ENCODE data around the gene LRRC61. TPM values are rescaled to one million over a fixed set of nuclear protein-coding genes. Genes with fewer than 3 reads are reported as not detected.
A peak's percentile ranks its signal among the peaks of the same experiment; 100 is the strongest.

The LRRC61 gene
- total and polyA plus RNA-seq, 2 of the 13 experiments (the other 11 are each of a cell fraction or from before 2014, with no cell fraction given) = 33.0 to 34.8 TPM

DNA sequence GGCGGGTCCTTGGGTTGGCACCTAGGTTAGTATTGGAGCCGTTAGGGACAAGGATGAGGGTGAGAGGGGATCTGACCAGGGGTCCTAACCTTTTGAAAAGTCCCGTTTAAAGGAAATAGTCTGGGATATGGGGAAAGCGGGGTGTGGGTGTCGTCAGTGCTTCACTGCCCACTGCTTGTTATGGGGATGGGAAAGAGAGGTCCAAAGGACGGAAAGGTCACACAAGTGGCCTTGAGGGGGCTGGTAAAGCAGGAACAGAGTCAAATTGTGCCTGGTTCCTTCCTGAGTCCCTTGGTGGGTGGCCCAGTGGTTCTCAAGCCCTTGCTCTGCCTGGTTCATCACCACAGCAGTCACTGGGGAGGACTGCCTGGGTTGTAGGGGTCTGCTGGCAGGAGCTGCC, 53.4 kb downstream of the LRRC61 start (continued):
- TF ChIP-seq, protein P1, sequence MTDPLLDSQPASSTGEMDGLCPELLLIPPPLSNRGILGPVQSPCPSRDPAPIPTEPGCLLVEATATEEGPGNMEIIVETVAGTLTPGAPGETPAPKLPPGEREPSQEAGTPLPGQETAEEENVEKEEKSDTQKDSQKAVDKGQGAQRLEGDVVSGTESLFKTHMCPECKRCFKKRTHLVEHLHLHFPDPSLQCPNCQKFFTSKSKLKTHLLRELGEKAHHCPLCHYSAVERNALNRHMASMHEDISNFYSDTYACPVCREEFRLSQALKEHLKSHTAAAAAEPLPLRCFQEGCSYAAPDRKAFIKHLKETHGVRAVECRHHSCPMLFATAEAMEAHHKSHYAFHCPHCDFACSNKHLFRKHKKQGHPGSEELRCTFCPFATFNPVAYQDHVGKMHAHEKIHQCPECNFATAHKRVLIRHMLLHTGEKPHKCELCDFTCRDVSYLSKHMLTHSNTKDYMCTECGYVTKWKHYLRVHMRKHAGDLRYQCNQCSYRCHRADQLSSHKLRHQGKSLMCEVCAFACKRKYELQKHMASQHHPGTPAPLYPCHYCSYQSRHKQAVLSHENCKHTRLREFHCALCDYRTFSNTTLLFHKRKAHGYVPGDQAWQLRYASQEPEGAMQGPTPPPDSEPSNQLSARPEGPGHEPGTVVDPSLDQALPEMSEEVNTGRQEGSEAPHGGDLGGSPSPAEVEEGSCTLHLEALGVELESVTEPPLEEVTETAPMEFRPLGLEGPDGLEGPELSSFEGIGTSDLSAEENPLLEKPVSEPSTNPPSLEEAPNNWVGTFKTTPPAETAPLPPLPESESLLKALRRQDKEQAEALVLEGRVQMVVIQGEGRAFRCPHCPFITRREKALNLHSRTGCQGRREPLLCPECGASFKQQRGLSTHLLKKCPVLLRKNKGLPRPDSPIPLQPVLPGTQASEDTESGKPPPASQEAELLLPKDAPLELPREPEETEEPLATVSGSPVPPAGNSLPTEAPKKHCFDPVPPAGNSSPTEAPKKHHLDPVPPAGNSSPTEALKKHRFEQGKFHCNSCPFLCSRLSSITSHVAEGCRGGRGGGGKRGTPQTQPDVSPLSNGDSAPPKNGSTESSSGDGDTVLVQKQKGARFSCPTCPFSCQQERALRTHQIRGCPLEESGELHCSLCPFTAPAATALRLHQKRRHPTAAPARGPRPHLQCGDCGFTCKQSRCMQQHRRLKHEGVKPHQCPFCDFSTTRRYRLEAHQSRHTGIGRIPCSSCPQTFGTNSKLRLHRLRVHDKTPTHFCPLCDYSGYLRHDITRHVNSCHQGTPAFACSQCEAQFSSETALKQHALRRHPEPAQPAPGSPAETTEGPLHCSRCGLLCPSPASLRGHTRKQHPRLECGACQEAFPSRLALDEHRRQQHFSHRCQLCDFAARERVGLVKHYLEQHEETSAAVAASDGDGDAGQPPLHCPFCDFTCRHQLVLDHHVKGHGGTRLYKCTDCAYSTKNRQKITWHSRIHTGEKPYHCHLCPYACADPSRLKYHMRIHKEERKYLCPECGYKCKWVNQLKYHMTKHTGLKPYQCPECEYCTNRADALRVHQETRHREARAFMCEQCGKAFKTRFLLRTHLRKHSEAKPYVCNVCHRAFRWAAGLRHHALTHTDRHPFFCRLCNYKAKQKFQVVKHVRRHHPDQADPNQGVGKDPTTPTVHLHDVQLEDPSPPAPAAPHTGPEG (CRISPR knock-in tag; IDR thresholded peaks at IDR 0.05) = 0 out of 2 replicates have a peak, but pooled peaks have one; percentile 13
- TF ChIP-seq KDM2A (CRISPR knock-in tag; IDR thresholded peaks at IDR 0.05; ENCODE audit: borderline replicate concordance, low read depth) = peak; percentile 33; the same call in 1 of the 2 replicates
- no peak for TF ChIP-seq PHF5A (CRISPR knock-in tag; IDR thresholded peaks at IDR 0.05; ENCODE audit: low read depth, unreplicated experiment)
- 0 out of 2 replicates have a peak, but pooled peaks have one; percentile 35 for TF ChIP-seq YEATS4 (CRISPR knock-in tag; IDR thresholded peaks at IDR 0.05; ENCODE audit: borderline replicate concordance)
- TF ChIP-seq, protein P2, sequence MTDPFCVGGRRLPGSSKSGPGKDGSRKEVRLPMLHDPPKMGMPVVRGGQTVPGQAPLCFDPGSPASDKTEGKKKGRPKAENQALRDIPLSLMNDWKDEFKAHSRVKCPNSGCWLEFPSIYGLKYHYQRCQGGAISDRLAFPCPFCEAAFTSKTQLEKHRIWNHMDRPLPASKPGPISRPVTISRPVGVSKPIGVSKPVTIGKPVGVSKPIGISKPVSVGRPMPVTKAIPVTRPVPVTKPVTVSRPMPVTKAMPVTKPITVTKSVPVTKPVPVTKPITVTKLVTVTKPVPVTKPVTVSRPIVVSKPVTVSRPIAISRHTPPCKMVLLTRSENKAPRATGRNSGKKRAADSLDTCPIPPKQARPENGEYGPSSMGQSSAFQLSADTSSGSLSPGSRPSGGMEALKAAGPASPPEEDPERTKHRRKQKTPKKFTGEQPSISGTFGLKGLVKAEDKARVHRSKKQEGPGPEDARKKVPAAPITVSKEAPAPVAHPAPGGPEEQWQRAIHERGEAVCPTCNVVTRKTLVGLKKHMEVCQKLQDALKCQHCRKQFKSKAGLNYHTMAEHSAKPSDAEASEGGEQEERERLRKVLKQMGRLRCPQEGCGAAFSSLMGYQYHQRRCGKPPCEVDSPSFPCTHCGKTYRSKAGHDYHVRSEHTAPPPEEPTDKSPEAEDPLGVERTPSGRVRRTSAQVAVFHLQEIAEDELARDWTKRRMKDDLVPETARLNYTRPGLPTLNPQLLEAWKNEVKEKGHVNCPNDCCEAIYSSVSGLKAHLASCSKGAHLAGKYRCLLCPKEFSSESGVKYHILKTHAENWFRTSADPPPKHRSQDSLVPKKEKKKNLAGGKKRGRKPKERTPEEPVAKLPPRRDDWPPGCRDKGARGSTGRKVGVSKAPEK (CRISPR knock-in tag; IDR thresholded peaks at IDR 0.05; ENCODE audit: borderline replicate concordance) = no peak
- TF ChIP-seq, protein P3, sequence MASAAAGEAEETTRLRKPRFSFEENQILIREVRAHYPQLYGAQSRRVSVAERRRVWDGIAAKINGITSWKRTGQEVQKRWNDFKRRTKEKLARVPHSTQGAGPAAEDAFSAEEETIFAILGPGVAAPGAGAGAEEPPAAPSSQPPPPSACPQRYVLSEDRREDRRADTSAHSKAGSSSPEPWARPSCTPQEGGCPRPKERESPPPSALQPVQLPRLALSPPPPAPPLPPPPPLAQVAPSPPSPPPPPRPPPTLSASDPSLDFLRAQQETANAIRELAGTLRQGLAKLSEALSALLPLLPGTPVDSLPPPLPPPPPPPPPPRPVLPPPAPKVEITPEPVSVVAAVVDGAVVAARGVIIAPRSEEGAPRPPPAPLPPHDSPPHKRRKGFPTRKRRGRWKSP (CRISPR knock-in tag; IDR thresholded peaks at IDR 0.05) = no peak
- TF ChIP-seq, protein P4, sequence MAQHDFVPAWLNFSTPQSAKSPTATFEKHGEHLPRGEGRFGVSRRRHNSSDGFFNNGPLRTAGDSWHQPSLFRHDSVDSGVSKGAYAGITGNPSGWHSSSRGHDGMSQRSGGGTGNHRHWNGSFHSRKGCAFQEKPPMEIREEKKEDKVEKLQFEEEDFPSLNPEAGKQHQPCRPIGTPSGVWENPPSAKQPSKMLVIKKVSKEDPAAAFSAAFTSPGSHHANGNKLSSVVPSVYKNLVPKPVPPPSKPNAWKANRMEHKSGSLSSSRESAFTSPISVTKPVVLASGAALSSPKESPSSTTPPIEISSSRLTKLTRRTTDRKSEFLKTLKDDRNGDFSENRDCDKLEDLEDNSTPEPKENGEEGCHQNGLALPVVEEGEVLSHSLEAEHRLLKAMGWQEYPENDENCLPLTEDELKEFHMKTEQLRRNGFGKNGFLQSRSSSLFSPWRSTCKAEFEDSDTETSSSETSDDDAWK (CRISPR knock-in tag; IDR thresholded peaks at IDR 0.05) = no peak

Measured in HepG2 (cell line).